ENCODE results near the gene TPM4. TPM values are rescaled to one million over a fixed set of nuclear protein-coding genes. Genes with fewer than 3 reads are reported as not detected.

Gene TPM4
- total and polyA plus RNA-seq, 2 of the 13 experiments (the other 11 are each of a cell fraction or from before 2014, with no cell fraction given): 180 to 188 TPM

DNA sequence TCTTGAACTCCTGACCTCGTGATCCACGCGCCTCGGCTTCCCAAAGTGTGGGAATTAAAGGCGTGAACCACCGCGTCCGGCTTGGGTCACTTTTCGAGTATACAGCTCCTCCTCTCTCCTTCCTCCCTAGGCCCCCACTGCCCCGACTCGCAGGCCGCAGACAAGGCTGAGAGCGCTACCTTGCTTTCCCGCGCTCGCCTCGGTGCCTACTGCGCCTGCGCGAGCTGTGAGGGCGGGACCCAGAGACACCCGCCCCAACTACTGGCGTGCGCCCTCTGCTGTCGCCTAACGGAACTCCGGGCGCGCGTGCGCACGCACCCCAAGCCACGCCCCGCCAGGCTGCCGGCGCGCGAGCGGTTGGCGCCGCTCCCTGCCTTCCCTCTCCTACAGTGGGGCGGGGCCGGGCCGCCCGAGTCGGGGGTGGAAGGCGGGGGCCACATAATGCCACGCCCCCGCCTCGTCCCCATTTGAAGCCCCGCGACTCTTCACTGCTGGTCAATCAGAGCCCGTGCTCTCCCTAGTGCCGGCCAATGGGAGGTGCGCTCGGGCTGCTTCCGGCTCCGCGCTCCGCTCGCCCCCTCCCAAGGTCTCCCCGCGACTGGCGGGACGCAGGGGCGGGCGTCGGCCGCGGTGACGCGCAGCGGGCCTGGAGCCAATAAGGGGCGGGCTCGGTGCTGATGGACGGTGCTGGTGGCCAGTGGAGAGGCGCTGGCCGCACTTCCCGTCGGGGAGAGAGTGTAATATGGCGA lies 35.0 kb downstream of the TPM4 start, which contains the start of gene RAB8A (continued):
- TF ChIP-seq, protein P1, sequence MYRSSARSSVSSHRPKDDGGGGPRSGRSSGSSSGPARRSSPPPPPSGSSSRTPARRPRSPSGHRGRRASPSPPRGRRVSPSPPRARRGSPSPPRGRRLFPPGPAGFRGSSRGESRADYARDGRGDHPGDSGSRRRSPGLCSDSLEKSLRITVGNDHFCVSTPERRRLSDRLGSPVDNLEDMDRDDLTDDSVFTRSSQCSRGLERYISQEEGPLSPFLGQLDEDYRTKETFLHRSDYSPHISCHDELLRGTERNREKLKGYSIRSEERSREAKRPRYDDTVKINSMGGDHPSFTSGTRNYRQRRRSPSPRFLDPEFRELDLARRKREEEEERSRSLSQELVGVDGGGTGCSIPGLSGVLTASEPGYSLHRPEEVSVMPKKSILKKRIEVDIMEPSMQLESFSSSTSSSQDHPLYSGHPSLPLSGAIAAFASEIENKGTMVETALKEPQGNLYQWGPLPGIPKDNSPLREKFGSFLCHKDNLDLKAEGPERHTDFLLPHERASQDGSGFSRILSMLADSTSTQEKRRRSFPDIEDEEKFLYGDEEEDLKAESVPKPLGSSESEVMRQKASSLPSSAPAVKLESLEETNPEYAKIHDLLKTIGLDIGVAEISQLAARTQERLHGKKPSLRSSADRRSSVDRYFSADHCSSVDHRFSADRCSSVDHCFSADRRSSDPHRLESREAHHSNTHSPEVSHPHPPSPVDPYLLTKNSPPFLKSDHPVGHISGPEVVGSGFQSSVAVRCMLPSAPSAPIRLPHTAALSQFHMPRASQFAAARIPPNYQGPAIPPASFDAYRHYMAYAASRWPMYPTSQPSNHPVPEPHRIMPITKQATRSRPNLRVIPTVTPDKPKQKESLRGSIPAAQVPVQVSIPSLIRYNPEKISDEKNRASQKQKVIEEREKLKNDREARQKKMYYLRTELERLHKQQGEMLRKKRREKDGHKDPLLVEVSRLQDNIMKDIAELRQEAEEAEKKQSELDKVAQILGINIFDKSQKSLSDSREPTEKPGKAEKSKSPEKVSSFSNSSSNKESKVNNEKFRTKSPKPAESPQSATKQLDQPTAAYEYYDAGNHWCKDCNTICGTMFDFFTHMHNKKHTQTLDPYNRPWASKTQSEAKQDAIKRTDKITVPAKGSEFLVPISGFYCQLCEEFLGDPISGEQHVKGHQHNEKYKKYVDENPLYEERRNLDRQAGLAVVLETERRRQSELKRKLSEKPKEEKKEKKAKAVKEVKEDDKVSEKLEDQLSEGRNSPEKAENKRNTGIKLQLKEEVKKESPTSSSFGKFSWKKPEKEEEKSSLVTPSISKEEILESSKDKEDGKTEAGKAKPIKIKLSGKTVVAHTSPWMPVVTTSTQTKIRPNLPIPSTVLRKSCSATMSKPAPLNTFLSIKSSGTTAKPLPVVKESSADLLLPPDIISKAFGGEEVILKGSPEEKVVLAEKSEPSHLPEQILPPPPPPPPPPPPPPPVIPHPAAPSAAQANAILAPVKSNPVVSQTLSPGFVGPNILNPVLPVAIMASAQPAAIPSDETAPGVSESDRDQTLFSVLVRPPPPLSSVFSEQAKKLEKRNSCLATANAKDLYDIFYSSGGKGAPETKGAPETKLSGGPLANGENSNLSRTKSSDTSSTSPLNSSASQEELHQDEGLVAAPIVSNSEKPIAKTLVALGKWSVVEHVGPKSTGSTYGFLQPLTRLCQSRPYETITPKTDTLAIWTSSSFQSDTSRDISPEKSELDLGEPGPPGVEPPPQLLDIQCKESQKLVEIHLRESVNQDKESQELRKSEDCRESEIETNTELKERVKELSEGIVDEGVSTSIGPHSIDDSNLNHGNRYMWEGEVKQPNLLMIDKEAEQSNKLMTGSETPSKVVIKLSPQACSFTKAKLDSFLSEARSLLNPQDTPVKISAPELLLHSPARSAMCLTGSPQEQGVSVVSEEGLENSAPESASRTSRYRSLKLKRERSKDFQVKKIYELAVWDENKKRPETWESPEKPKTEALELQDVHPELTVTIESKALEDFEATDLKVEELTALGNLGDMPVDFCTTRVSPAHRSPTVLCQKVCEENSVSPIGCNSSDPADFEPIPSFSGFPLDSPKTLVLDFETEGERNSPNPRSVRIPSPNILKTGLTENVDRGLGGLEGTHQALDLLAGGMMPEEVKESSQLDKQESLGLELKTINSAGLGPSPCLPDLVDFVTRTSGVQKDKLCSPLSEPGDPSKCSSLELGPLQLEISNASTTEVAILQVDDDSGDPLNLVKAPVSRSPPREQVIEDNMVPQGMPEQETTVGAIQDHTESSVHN (CRISPR knock-in tag; IDR thresholded peaks at IDR 0.05): no peak; the same call in 1 of the 2 replicates
- TF ChIP-seq ZNF326 (CRISPR knock-in tag; IDR thresholded peaks at IDR 0.05; ENCODE audit: borderline replicate concordance): no peak
- TF ChIP-seq EZH2 (conservative IDR thresholded peaks at IDR 0.05; ENCODE audit: low read depth, low read length): no peak
- peak; percentile 97; the same call in 1 of the 2 replicates for TF ChIP-seq ELF4 (CRISPR knock-in tag; IDR thresholded peaks at IDR 0.05; ENCODE audit: borderline replicate concordance)
- TF ChIP-seq, protein P2, sequence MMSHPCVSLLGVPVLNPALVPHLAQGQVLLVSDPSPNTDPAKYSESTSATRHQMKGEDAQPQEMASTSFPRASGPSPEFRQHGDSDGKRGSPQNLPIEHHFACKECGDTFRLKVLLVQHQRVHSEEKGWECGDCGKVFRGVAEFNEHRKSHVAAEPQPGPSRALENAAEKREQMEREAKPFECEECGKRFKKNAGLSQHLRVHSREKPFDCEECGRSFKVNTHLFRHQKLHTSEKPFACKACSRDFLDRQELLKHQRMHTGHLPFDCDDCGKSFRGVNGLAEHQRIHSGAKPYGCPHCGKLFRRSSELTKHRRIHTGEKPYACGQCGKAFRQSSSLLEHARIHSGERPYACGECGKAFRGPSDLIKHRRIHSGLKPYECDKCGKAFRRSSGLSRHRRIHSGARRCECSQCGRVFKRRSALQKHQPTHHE (CRISPR knock-in tag; IDR thresholded peaks at IDR 0.05; ENCODE audit: borderline replicate concordance): 0 out of 2 replicates have a peak, but pooled peaks have one; percentile 31
- TF ChIP-seq TCF12 (IDR thresholded peaks at IDR 0.05): no peak
- TF ChIP-seq TCF12 (CRISPR knock-in tag; IDR thresholded peaks at IDR 0.05): 0 out of 2 replicates have a peak, but pooled peaks have one; percentile 37
- no peak for TF ChIP-seq ZNF264 (CRISPR knock-in tag; IDR thresholded peaks at IDR 0.05)
- peak; percentile 68; the same call in 1 of the 2 replicates for TF ChIP-seq ZBTB38 (CRISPR knock-in tag; IDR thresholded peaks at IDR 0.05)
- peak; percentile 72; the same call in 1 of the 2 replicates for TF ChIP-seq ZNF761 (CRISPR knock-in tag; conservative IDR thresholded peaks at IDR 0.05)
- no peak for TF ChIP-seq TAF15 (IDR thresholded peaks at IDR 0.05; ENCODE audit: low read depth, low read length, poor library complexity, severe bottlenecking)
- no peak for TF ChIP-seq ZNF841 (CRISPR knock-in tag; IDR thresholded peaks at IDR 0.05; ENCODE audit: borderline replicate concordance)
- 0 out of 2 replicates have a peak, but pooled peaks have one; percentile 59 for TF ChIP-seq ZNF253 (CRISPR knock-in tag; IDR thresholded peaks at IDR 0.05; ENCODE audit: borderline replicate concordance)
- TF ChIP-seq, protein P3, sequence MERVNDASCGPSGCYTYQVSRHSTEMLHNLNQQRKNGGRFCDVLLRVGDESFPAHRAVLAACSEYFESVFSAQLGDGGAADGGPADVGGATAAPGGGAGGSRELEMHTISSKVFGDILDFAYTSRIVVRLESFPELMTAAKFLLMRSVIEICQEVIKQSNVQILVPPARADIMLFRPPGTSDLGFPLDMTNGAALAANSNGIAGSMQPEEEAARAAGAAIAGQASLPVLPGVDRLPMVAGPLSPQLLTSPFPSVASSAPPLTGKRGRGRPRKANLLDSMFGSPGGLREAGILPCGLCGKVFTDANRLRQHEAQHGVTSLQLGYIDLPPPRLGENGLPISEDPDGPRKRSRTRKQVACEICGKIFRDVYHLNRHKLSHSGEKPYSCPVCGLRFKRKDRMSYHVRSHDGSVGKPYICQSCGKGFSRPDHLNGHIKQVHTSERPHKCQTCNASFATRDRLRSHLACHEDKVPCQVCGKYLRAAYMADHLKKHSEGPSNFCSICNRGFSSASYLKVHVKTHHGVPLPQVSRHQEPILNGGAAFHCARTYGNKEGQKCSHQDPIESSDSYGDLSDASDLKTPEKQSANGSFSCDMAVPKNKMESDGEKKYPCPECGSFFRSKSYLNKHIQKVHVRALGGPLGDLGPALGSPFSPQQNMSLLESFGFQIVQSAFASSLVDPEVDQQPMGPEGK (CRISPR knock-in tag; IDR thresholded peaks at IDR 0.05): peak; percentile 94
- peak; percentile 82; the same call in 1 of the 2 replicates for TF ChIP-seq KAT8 (CRISPR knock-in tag; IDR thresholded peaks at IDR 0.05)

All from HepG2 (cell line).